Measurements from ENCODE around the gene FGF2. TPM values are rescaled to one million over a fixed set of nuclear protein-coding genes. Genes with fewer than 3 reads are reported as not detected.
"Not testable (repeated sequence)": the region's sequence is repeated elsewhere in the genome, so short reads cannot be mapped to it uniquely, and the experiment has no call there.

The FGF2 gene
- total RNA-seq, 1 donor from 2014 or later: 4.1 TPM

GRCh38 chr4:122932763-122933162, 106.1 kb downstream of the FGF2 start:
- no peak for DNase-seq
- H3K36me3 ChIP-seq: peaks cover 73% of the 10 kb centered on the region
- TF ChIP-seq CTCF (IDR thresholded peaks at IDR 0.05; ENCODE audit: borderline replicate concordance): no peak
- intact Hi-C loops (cut with micrococcal nuclease): no loop called here
- no peak overlapping the region for H3K4me3 ChIP-seq
- H3K4me1 ChIP-seq: no peaks in the 10 kb centered on the region
- H3K27ac ChIP-seq (replicated peaks): no peak overlapping the region
- no peaks in the 10 kb centered on the region for H3K9me3 ChIP-seq (replicated peaks)
- H3K27me3 ChIP-seq (ENCODE audit: low read depth): no peaks in the 10 kb centered on the region

GRCh38 chr4:122945136-122945535, 118.5 kb downstream of the FGF2 start:
- H3K4me1 ChIP-seq; H3K27ac ChIP-seq (replicated peaks); H3K4me3 ChIP-seq; DNase-seq; H3K9me3 ChIP-seq (replicated peaks); intact Hi-C loops (cut with micrococcal nuclease); H3K27me3 ChIP-seq (ENCODE audit: low read depth): not testable (repeated sequence)
- H3K36me3 ChIP-seq: peaks cover 54% of the 10 kb centered on the region

GRCh38 chr4:122946142-122946541, 119.5 kb downstream of the FGF2 start:
- Histone ChIP-seq H3K4me3 (no peak overlapping the region), H3K9me3 (replicated peaks) (no peaks in the 10 kb centered on the region), H3K4me1 (no peaks in the 10 kb centered on the region), H3K27me3 (ENCODE audit: low read depth) (no peaks in the 10 kb centered on the region), H3K36me3 (peaks cover 64% of the 10 kb centered on the region), H3K27ac (replicated peaks) (no peak overlapping the region)
- intact Hi-C loops (cut with micrococcal nuclease): no loop called here
- TF ChIP-seq CTCF (IDR thresholded peaks at IDR 0.05; ENCODE audit: borderline replicate concordance): no peak
- no peak for DNase-seq

Other genes starting within 250 kb of the FGF2 start
- gene IL21, start 205.8 kb upstream of the FGF2 start, total RNA-seq: not detected
- 5.4 TPM for gene BBS12, start 94.1 kb upstream of the FGF2 start, total RNA-seq
- gene NUDT6, start 95.8 kb downstream of the FGF2 start, total RNA-seq: 13.9 TPM

Data from left ventricle myocardium inferior (tissue), 1 donor.